Measurements from ENCODE around the gene PRKCQ.

The PRKCQ gene

DNA sequence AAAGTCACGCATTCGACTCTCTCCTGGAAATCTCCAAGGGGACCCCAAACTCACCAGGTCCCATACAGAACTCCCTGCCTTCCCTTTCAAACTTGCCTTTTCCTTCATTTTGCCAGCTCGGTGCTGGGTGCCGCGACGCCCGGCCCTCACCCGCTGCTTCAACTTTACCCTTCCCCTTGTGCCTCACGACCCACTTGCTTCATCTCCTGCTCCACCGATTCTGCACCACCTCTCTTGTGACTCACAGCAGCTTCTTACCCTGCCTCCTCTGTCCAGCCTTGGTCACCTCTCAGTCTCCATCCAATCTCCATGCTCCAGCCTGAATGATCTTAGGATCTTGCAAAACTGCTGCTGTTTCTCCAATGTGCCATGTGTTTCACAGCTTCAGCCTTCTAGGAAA lies 59.9 kb downstream of the PRKCQ start:
- no peak overlapping the region for H3K4me3 ChIP-seq (replicated peaks in 1 of 2; ENCODE audit: low read depth in 2 of 2, low read length in 2 of 2)
- TF ChIP-seq, protein P1, sequence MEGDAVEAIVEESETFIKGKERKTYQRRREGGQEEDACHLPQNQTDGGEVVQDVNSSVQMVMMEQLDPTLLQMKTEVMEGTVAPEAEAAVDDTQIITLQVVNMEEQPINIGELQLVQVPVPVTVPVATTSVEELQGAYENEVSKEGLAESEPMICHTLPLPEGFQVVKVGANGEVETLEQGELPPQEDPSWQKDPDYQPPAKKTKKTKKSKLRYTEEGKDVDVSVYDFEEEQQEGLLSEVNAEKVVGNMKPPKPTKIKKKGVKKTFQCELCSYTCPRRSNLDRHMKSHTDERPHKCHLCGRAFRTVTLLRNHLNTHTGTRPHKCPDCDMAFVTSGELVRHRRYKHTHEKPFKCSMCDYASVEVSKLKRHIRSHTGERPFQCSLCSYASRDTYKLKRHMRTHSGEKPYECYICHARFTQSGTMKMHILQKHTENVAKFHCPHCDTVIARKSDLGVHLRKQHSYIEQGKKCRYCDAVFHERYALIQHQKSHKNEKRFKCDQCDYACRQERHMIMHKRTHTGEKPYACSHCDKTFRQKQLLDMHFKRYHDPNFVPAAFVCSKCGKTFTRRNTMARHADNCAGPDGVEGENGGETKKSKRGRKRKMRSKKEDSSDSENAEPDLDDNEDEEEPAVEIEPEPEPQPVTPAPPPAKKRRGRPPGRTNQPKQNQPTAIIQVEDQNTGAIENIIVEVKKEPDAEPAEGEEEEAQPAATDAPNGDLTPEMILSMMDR (IDR thresholded peaks at IDR 0.05; ENCODE audit: low read depth, low read length), result no peak
- DNase-seq (ENCODE audit: low read depth in 2 of 2), result no peak

DNA sequence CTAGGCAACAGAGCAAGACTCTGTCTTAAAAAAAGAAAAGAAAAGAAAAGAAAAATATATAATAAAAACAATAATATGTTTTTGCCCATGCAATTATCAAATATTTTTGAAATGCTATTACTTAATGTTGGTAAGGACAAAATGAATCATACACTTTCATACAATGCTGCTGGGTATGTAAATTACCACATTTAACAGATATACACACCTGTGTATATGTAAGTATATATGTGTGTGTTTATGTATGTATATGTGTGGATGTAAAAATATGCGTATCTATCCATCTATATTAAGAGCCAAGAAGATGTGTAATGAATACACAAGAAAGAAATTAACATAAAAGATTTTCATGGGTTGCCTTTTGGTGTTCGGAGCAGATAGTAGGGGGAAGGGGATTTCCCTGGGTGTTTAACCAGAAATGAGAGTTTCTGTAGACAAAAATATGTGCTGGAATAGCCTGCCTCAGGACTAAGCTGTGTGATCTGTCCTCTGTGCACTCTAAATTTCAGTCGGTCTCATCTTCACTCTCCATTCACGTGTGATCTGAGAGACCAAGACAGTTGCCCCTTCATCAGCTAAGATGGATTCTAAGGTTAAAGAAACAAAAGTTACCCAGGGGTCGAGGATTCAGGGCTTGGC lies 61.2 kb downstream of the PRKCQ start:
- TF ChIP-seq, protein P1 (IDR thresholded peaks at IDR 0.05; ENCODE audit: low read depth, low read length), result no peak
- DNase-seq (ENCODE audit: low read depth in 2 of 2), result no peak
- H3K4me3 ChIP-seq (replicated peaks in 1 of 2; ENCODE audit: low read depth in 2 of 2, low read length in 2 of 2), result no peak overlapping the region

DNA sequence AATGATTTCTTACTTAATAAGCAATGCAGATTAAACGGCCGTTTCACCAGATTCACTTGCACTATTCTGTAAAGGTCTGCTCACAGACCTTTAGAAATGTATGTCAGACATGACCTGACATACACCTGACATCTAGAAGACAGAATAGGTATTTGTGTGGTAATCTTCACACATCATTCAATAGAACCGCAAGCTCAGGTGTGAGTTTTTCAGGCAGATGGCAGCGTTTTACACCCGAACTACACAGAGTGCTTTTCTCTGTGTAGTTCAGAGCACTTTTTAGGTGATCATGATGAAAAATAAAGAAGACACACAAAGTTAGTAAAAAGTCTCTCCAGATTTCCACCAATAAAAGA lies 63.2 kb downstream of the PRKCQ start:
- TF ChIP-seq, protein P1 (IDR thresholded peaks at IDR 0.05; ENCODE audit: low read depth, low read length), result no peak
- no peak overlapping the region for H3K4me3 ChIP-seq (replicated peaks in 1 of 2; ENCODE audit: low read depth in 2 of 2, low read length in 2 of 2)
- DNase-seq (ENCODE audit: low read depth in 2 of 2), result no peak

DNA sequence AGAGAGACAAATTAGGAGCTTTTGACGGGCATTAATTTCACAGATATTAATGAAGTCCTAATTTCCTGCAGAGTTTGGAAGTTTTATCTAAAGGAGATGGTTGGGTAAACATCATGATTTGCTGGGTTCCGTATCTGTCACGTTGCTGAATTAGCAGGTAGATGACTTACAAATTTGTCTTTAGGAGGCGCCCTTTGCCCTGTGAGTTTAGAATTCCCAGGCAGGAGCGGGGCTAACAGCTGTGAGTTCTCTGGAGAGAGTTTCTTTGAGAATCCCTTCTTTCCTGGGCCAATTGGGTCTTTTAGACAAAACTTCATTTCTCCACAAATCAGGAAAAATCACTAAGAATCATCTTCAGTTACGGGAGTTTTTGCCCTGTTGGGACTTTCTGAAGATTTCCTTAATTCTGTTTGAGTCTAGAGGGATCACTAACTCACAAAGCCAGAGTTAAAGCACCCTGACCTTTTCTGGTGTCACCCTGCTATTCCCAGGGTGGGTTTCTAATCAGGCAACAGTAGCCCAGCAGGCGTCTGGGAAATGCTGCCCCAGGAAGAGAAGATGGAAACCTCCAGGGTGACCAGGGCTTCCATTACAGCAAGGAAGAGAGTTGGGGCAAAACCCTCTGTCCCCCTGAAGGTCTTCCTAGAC lies 63.7 kb downstream of the PRKCQ start:
- DNase-seq (ENCODE audit: low read depth in 2 of 2), result no peak
- no peak overlapping the region for H3K4me3 ChIP-seq (replicated peaks in 1 of 2; ENCODE audit: low read depth in 2 of 2, low read length in 2 of 2)
- TF ChIP-seq, protein P1 (IDR thresholded peaks at IDR 0.05; ENCODE audit: low read depth, low read length), result no peak

GRCh38 chr10:6514844-6515780 lies 65.0 kb downstream of the PRKCQ start:
- H3K4me3 ChIP-seq (replicated peaks in 1 of 2; ENCODE audit: low read depth in 2 of 2, low read length in 2 of 2), result no peak overlapping the region
- TF ChIP-seq, protein P1 (IDR thresholded peaks at IDR 0.05; ENCODE audit: low read depth, low read length), result no peak
- DNase-seq (ENCODE audit: low read depth in 2 of 2), result no peak

DNA sequence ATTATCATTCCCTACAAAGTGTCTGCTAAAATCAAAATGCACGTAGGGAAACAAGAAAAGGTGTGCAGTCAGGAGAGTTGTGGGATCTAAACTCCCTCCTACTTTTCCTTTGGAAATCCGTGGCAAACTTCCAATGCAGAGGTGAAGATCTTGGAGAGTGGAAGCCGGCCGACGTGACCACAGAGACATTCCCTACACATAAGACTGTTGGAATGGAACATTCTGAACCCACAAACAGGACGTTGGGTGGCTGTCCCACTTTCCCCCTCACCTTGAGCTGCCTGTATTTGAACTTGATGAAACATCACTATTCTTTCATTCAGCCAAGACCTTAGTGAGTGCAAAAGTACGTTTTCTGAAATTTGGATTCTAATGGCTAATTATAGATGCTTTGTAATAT lies 65.9 kb downstream of the PRKCQ start:
- TF ChIP-seq, protein P1 (IDR thresholded peaks at IDR 0.05; ENCODE audit: low read depth, low read length), result no peak

More for the DNA sequence above, 65.9 kb downstream of the PRKCQ start:
- DNase-seq (ENCODE audit: low read depth in 2 of 2), result no peak
- no peak overlapping the region for H3K4me3 ChIP-seq (replicated peaks in 1 of 2; ENCODE audit: low read depth in 2 of 2, low read length in 2 of 2)
